C4-2B (cell line): ENCODE data around the gene RBBP7.

ENCODE experiments used
- H3K27ac ChIP-seq: fragments of 450-650 bp; 2 replicates; pipeline ENCODE4 v1.5.1; 2017
- CTCF ChIP-seq: fragments of 450-650 bp; conservative IDR thresholded peaks from 2 replicates; pipeline ENCODE4 v1.5.1; 2017; ENCODE audit warnings: mild to moderate bottlenecking
- ZFX ChIP-seq: fragments of 450-650 bp; IDR thresholded peaks from 2 replicates; pipeline ENCODE4 v1.6.1; 2017

Gene RBBP7

DNA sequence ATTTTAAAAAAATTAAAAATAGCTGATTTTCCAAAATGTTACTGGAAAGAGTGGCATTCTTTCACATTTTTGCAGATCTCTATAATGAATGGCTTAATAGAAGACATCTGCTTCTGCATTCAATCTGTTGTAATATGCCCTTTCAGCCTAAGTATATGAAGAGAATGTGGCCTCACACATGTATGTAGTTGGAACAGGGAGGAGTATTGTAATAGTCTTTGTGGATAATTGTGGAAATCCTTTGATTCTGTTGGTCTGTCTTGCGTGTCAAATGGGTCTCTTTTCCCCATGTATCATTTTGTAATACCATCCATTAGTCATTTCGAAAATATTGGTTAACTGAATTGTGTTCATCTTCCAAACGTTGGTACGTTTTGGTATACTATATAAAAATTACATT lies 72.3 kb downstream of the RBBP7 start:
- TF ChIP-seq CTCF (no peak), ZFX (no peak)
- no peak overlapping the region for H3K27ac ChIP-seq

GRCh38 chrX:16797358-16797757 lies 72.8 kb downstream of the RBBP7 start:
- no peak overlapping the region for H3K27ac ChIP-seq
- TF ChIP-seq CTCF (no peak), ZFX (no peak)

- H3K27ac ChIP-seq = no peak overlapping the region
- TF ChIP-seq ZFX = no peak
- no peak for TF ChIP-seq CTCF
Observed at GRCh38 chrX:16796298-16796697, 73.9 kb downstream of the RBBP7 start.
